ENCODE data around the gene PARN. TPM values are rescaled to one million over a fixed set of nuclear protein-coding genes. Genes with fewer than 3 reads are reported as not detected.

Gene PARN
- total and polyA plus RNA-seq, 2 experiments from 2014 or later, result 32.5 to 61.3 TPM

DNA sequence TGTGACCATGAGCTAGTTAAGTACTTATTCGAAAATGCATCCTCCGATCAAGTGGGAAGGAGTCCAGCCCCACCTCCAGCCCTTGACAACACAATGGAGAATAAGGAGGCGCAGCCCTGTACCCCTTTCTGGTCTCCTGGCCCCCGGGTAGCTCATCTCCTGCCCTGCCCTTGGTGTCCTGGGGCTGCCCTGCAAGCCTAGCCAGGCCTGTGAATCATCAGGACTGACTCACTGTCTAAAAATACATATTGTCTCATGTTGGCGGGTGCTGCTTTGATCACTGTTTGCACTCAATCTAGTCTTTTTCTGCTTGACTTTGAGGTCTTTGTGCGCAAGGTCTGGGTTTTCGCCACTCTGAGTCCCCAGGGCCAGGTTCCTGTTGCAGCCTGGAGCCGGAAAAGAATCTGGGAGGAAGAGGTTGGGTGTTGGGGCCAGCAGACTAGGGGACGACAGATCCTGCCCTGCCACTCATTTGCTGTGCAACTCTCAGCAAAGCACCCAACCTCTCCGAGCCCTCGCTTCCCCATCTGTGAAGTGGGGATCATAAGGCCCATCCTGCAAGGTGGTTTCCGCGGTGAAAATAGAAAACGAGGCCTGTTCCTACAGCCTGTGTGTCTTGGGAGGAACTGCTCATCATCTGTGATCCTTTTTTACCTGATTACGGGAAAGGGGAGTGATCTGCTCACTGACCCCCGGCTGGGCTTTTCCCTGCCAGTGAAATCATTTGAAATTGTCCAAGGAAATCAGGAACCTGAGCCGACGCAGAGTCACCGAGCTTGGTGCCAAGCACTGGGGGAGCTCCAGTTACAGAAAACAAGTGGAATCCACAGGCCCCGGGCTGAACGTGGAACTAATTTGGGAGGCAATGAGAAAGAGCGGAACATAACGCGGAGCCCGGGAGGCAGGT, 230.4 kb downstream of the PARN start (continued):
- TF ChIP-seq ZNF462 (CRISPR knock-in tag; IDR thresholded peaks at IDR 0.05) (no peak), STAT1 (IDR thresholded peaks at IDR 0.05; ENCODE audit: unreplicated experiment) (no peak), ZNF114 (CRISPR knock-in tag; IDR thresholded peaks at IDR 0.05) (no peak), NANOG (IDR thresholded peaks at IDR 0.05; ENCODE audit: borderline replicate concordance) (no peak), EZH2phosphoT487 (IDR thresholded peaks at IDR 0.05; ENCODE audit: unreplicated experiment) (no peak)

- no peak overlapping the region for H3K4me3 Mint-ChIP-seq
- no peaks in the 10 kb centered on the region for H3K9me2 ChIP-seq (ENCODE audit: insufficient read depth)
- ATAC-seq, result no peak
- TF ChIP-seq ETS1 (IDR thresholded peaks at IDR 0.05) (no peak), POLR2AphosphoS5 (IDR thresholded peaks at IDR 0.05; ENCODE audit: low read depth) (no peak), ZNF331 (CRISPR knock-in tag; IDR thresholded peaks at IDR 0.05; ENCODE audit: low read depth) (no peak)
Observed at GRCh38 chr16:14398014-14398717, 231.9 kb downstream of the PARN start.

More at GRCh38 chr16:14398014-14398717, 231.9 kb downstream of the PARN start:
- no peak overlapping the region for H3K4me3 ChIP-seq
- Mint-ChIP-seq H3K36me3 (ENCODE audit: low read depth) (no peaks in the 10 kb centered on the region), H3K27ac (no peak overlapping the region), H3K4me1 (peaks cover 7% of the 10 kb centered on the region; the same call in 2 of the 3 replicates), H3K9me3 (no peaks in the 10 kb centered on the region), H3K27me3 (ENCODE audit: insufficient read depth, low read depth, poor library complexity) (peaks cover 2% of the 10 kb centered on the region)
- H2AFZ ChIP-seq, result no peak overlapping the region
- H3K4me2 ChIP-seq, result no peak overlapping the region
- no peaks in the 10 kb centered on the region for H3K4me1 ChIP-seq (ENCODE audit: insufficient read depth)
- no peaks in the 10 kb centered on the region for H3K79me2 ChIP-seq (replicated peaks; ENCODE audit: insufficient read depth)
- H3K36me3 ChIP-seq (ENCODE audit: insufficient read depth), result no peaks in the 10 kb centered on the region
- H4K20me1 ChIP-seq (replicated peaks; ENCODE audit: insufficient read depth), result no peaks in the 10 kb centered on the region
- H3F3A ChIP-seq (replicated peaks; ENCODE audit: low read depth), result no peaks in the 10 kb centered on the region
- no peaks in the 10 kb centered on the region for H3K27me3 ChIP-seq (ENCODE audit: insufficient read depth)
- DNase-seq (ENCODE audit: low spot score), result no peak
- H3K27ac ChIP-seq (ENCODE audit: low read depth), result no peak overlapping the region

Measured in GM23338 (cell line).